Fibroblast of mammary gland (primary cell): ENCODE results near the gene OBSCN.

Experiments used
- DNase-seq: peaks from one replicate; pipeline ENCODE4 v3.0.0-alpha.2; 2010; ENCODE audit warnings: low read depth
- H3K4me3 ChIP-seq: 2 replicates; pipeline ENCODE4 v1.5.1; 2011; ENCODE audit warnings: low read depth, mild to moderate bottlenecking, low read length, moderate library complexity; ENCODE audit not compliant: control insufficient read depth
- TF ChIP-seq, protein P1 (sequence below): conservative IDR thresholded peaks from 2 replicates; pipeline ENCODE4 v1.5.1; 2011; ENCODE audit warnings: low read depth, low read length, inconsistent platforms; ENCODE audit not compliant: control insufficient read depth, insufficient read depth

The OBSCN gene

DNA sequence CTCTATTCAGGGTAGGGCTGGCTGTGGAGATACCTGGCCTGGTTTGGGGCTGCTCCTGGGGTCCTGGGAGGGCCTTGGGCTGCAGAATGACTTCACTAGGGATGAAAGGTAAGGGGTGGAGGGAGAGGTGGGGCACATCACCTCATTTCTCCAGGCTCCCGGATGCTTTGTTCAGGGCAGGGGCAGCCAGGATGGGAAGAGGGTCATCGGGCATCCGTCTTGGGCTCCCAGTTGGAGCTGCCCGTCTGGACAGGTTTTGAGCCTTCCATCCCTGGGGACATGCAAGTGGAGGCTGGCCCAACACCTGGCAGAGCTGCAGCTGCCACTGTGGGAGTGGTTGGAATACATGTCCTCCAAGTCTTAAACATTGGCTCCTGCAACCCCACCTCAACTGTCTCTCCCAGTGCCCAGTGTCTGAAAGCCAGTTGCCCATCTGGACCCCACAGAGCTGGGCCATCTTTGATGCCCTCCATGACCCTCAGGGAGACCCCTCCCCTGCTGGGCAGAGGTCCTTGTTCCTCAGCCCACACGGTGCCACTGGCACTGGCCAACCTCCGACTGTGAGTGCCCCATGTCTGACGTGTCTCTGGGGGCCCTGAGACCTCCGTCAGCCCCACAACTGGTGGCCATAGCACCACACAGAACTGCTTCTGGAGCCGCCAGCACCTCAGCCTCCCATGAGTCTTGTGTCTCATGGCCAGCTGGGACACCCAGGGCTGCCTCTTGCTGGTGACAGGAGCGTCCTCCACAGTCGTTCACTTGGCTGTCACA is 145.9 kb downstream of the OBSCN start:
- no peak for DNase-seq
- no peak overlapping the region for H3K4me3 ChIP-seq
- TF ChIP-seq, protein P1, sequence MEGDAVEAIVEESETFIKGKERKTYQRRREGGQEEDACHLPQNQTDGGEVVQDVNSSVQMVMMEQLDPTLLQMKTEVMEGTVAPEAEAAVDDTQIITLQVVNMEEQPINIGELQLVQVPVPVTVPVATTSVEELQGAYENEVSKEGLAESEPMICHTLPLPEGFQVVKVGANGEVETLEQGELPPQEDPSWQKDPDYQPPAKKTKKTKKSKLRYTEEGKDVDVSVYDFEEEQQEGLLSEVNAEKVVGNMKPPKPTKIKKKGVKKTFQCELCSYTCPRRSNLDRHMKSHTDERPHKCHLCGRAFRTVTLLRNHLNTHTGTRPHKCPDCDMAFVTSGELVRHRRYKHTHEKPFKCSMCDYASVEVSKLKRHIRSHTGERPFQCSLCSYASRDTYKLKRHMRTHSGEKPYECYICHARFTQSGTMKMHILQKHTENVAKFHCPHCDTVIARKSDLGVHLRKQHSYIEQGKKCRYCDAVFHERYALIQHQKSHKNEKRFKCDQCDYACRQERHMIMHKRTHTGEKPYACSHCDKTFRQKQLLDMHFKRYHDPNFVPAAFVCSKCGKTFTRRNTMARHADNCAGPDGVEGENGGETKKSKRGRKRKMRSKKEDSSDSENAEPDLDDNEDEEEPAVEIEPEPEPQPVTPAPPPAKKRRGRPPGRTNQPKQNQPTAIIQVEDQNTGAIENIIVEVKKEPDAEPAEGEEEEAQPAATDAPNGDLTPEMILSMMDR: no peak

DNA sequence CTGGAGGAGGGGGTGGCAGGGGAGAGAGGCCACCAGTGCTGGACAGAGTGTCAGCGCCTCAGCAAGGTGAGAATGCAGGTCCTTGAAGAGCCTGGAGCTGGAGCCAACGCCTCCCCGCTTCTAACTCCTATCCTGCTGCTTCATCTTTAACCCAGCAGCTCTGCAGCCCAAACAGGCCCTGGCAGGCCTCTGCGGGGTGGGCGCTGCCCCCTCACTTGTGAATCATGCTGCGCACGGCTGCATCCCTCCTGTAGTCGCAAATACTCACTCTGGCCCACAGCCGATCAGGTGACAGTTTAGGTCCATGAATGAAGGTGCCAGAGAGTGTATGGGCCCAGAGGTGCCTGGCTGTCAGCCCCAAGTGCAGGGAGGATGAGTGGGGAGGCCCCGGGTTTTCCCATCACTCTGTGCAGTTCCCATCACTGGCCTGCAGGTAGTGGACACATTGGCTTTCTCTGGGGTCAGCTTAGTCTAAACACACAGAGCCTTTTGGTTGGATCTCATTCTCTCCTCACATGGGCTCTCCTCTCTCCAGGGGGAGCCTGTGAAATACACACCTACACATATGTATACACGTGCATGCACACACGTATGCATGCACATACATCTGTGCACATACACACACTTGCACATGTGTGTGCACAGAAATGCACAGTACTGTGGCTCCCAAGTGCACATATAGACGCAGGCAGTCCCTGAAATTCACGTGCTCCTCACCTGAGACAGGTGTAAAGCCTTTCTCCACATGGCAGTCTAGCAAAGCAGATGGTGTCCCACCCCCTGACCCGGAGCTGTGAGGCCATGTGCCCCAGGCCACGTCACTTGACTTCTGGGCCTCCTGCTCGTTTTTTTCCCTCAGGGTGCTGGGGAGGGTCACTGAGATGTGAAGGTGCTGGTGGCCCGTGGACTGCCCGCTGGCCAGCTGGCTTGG is 146.8 kb downstream of the OBSCN start:
- TF ChIP-seq, protein P1: no peak
- no peak overlapping the region for H3K4me3 ChIP-seq
- no peak for DNase-seq

DNA sequence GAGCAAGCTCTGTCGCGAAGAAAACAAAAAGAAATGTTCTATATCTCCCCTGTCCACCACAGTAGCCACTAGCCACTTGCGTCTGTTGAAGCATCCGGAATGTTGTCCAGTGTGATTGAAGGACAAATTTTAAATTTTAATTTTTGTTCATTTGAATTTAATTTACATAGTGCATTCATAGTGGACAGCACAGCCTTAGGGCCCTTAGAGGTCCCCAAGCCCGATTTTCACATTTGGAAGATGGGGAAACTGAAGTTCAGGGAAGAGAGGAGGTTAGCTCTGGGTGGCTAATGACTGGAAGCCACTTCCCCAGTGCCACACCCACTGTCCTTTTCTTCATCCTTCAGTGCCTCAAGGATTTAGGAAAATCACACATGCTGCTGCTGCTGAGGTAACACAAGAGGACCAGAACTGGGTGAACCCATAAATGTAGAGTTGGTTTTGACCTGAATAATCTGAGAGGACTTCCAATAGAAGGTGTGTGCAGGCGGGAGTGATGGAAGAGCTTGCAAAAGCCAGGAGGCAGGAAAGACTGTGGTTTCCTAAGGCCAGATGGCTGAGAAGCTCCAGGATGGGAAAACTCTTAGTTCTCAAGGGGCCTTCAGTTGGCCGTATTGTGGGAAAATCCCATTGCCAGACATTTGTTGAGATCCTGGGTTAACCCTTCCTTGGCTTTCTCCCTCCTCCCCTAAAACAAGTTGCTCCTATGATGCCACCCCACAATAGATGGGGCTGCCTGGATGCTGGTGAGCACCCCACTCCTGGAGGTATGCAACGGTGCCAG is 149.2 kb downstream of the OBSCN start:
- TF ChIP-seq, protein P1: no peak
- DNase-seq: peak; percentile 7
- H3K4me3 ChIP-seq: no peak overlapping the region

DNA sequence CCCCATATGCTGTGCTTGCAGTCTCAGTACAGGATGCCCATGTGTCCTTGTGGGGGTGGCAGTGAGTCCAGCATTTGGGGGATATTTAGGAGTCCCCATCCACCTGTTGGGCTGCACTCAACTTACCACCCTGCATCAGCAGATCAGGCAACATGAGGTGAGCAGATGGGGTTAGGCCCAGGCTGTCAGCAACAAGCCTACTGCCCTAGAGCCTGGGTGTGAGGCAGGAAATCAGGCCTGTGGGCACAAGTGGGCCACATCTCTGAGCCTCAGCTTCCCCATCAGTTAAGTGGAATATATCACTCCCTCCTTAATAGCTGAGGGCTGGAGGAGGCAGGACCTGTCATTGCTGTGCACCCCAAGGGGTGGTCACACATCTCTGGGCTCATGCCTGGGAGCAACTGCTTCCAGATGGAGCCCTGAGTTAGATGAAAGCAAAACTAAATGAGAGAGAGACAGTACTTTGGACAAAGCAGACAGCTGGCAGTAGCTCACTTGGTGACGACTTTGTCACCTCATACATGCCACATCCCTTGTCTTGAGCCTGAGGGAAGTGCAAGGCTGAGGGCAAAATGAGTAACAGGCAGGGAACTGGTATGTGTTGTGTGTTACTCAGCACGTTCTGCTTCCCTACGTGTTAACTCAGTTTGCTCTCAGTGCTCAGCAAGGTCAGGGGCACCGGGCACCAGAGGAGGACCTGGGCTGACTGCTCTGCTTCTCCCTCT is 150.4 kb downstream of the OBSCN start:
- no peak overlapping the region for H3K4me3 ChIP-seq
- TF ChIP-seq, protein P1: no peak
- no peak for DNase-seq

DNA sequence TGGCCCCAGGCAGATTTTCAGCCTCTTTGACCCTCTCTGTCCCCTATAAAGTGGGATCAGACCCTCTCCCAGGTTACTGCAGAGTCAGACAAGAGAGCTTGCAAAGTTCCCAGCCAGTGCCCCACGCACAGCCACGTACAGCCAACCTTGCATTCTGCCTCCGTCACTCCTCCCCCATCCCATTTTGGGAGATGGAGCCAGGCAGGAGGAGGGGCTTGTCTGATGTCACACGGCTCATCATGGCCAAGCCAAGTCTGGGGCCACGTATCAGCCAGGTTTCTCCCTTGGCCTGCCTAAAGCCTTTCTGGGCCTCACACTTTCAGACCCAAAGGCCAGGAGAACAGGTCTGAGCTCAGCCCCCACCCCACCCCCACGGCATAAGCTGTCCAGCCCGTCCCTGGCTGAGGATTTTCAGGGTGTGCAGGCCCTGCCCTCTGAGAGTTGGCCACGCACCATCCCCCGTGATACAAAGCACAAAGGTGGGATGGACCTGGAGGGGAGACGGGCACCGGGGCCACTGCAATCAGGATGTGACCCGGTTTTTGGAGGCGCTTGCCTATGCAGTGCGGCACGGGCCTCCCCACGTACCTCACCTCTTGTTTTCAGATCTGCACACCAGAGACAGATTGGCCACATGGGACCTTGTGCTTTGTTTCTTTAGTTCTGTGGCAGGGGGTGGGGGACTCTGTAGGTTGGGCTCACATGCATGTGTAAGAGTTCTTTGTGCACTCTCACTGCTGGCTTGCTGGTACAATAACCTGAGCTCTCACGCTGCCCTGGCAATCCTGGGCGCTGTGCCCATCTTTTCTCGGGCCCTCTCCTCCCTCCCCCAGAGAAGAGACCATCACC is 151.1 kb downstream of the OBSCN start:
- TF ChIP-seq, protein P1: no peak
- no peak overlapping the region for H3K4me3 ChIP-seq
- DNase-seq: no peak
